HFFc6 (cell line): Measurements from ENCODE around the gene GADL1. TPM values are rescaled to one million over a fixed set of nuclear protein-coding genes. Genes with fewer than 3 reads are reported as not detected.

Source experiments
- DNase-seq: peaks from one replicate; pipeline ENCODE4 v3.0.0-alpha.2; 2018
- H3K27ac Mint-ChIP-seq: 2 replicates; pipeline ENCODE4 v1.8.0; 2020; ENCODE audit warnings: mild to moderate bottlenecking, mixed read lengths
- H3K27me3 Mint-ChIP-seq: 2 replicates; pipeline ENCODE4 v1.8.0; 2021; ENCODE audit warnings: mild to moderate bottlenecking, moderate library complexity, mixed read lengths; ENCODE audit not compliant: insufficient read depth
- H3K36me3 Mint-ChIP-seq: 2 replicates; pipeline ENCODE4 v1.8.0; 2021; ENCODE audit warnings: low read depth, mixed read lengths
- H3K4me1 Mint-ChIP-seq: 2 replicates; pipeline ENCODE4 v1.8.0; 2020; ENCODE audit warnings: low read depth, mixed read lengths
- H3K4me3 Mint-ChIP-seq: 2 replicates; pipeline ENCODE4 v1.8.0; 2020; ENCODE audit warnings: mild to moderate bottlenecking, moderate library complexity, mixed read lengths
- H3K9me3 Mint-ChIP-seq: 2 replicates; pipeline ENCODE4 v1.8.0; 2020; ENCODE audit warnings: mild to moderate bottlenecking, mixed read lengths
- total RNA-seq, 6 experiments: library from RNA; stranded (reverse); fragmentation: NEBNext Ultra II Directional; extraction: Animal tissue kit (Norgen Biotek cat#: 25700); gene quantifications; 2 replicates in 1 of 6; 3 replicates in 5 of 6; pipeline ENCODE4 v1.2.3, GENCODE V29; 2021
- TF ChIP-seq, protein P1 (sequence below): fragments of 200-600 bp; sonication (generic); IDR thresholded peaks from 2 replicates; pipeline ENCODE4 v1.5.0; 2021; ENCODE audit warnings: antibody characterized with exemption, mild to moderate bottlenecking

The GADL1 gene
- total RNA-seq, 6 experiments from 2014 or later = not detected

DNA sequence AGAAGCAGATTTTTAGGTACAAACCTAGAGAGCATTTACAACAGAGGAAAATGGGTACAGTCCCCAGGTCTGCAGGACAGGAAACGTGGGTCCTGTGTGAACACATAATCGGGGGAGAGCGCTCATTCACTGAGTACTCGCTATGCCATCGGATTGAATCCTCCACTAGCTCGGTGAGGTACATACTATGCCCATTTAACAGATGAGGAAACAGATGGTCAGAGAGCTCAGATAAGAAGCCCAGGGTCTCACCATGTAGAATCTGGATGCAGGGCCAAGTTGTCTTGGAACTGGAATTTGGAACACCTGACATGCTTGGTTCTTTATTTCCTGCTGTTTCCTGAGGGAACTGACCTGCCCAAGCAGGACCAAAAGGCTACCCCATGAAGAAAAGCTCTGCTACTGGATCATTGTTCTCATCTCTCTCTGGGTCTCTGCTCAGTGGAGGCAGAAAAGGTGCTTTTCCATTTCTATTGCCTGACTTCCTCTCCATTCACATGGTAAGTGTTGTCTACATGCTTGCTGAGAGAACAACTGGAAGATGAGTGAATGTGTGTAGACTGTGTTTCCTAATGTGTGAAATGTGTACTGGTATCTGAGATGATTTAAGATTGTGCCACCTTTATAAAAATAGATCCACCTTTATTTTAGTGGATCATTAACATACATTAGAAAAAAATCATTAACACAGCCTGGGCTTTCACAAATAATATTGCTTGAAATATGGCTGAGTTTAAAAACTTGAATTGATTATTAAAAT is 199.0 kb downstream of the GADL1 start:
- Mint-ChIP-seq H3K9me3 (no peaks in the 10 kb centered on the region), H3K4me1 (peaks cover 24% of the 10 kb centered on the region), H3K36me3 (peaks cover 41% of the 10 kb centered on the region), H3K27ac (no peak overlapping the region; the same call in 1 of the 2 replicates), H3K27me3 (no peaks in the 10 kb centered on the region; the same call in 1 of the 2 replicates), H3K4me3 (no peak overlapping the region)
- DNase-seq = no peak
- TF ChIP-seq, protein P1, sequence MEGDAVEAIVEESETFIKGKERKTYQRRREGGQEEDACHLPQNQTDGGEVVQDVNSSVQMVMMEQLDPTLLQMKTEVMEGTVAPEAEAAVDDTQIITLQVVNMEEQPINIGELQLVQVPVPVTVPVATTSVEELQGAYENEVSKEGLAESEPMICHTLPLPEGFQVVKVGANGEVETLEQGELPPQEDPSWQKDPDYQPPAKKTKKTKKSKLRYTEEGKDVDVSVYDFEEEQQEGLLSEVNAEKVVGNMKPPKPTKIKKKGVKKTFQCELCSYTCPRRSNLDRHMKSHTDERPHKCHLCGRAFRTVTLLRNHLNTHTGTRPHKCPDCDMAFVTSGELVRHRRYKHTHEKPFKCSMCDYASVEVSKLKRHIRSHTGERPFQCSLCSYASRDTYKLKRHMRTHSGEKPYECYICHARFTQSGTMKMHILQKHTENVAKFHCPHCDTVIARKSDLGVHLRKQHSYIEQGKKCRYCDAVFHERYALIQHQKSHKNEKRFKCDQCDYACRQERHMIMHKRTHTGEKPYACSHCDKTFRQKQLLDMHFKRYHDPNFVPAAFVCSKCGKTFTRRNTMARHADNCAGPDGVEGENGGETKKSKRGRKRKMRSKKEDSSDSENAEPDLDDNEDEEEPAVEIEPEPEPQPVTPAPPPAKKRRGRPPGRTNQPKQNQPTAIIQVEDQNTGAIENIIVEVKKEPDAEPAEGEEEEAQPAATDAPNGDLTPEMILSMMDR = no peak

DNA sequence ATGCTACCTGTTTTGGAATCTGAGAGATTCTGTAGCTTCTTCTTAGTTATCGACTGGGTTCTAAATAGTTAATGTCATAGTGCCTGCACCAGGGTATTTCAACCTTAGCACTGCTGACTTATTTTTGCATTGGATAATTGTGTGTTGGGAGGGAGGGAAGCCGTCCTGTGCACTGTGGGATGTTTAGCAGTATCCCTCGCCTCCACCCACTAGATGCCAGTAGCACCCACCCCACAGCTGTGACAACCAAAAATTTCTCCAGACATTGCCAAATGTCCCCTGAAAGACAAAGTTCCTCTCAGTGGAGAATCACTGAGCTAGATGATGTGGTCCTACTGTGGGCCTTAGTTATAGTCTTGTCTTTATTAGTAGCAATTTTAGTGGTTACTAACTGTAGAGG is 199.8 kb downstream of the GADL1 start:
- Mint-ChIP-seq H3K9me3 (no peaks in the 10 kb centered on the region), H3K27me3 (no peaks in the 10 kb centered on the region; the same call in 1 of the 2 replicates), H3K27ac (no peak overlapping the region), H3K4me1 (peaks cover 33% of the 10 kb centered on the region), H3K36me3 (peaks cover 45% of the 10 kb centered on the region), H3K4me3 (no peak overlapping the region)
- TF ChIP-seq, protein P1 = no peak
- DNase-seq = no peak

DNA sequence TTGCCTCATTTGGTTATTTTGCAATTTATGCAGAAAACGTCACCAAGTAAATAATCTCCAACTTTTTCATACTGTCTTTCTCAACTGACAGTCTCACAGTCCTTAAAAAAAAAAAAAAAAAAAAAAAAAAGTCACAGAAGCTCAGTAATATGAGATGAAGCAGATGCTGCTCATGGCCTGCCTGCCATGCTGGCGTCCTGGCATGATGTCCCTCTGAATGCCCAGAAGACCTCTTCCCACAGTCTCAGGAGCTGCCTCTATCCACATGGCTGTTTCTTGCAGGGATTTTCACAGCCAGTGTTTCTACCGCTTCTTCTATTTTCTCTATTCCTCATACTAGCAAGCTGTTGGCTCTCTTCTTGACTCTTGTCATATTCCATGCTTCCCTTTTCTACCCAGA is 200.3 kb downstream of the GADL1 start:
- Mint-ChIP-seq H3K36me3 (peaks cover 45% of the 10 kb centered on the region), H3K4me1 (peaks cover 38% of the 10 kb centered on the region), H3K27me3 (no peaks in the 10 kb centered on the region; the same call in 1 of the 2 replicates), H3K4me3 (no peak overlapping the region), H3K27ac (no peak overlapping the region), H3K9me3 (no peaks in the 10 kb centered on the region)
- TF ChIP-seq, protein P1 = no peak
- DNase-seq = no peak

DNA sequence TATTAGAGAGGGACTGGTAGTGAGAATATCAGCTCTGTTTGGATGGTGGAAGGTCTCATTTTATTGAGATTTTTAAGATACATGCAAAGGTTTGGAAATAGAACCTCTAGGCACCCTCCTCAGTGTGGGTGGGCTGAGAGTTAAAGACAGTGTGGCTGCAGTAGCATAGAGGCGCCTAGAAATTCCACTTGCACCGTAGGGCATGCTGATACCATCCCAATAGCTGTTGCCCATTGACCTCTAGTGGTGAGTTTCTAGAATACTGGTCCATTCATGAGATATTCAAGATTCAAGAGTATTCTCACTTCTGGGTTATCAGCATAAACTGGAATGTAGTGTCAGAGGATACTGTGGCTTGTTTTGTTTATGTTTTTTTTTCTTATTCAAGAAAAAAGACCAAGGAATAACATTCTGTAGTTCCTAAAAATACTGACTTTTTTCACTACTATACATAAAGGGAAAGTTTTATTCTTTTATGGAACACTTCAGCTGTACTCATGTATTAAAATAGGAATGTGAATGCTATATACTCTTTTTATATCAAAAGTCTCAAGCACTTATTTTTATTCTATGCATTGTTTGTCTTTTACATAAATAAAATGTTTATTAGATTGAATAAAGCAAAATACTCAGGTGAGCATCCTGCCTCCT is 200.9 kb downstream of the GADL1 start:
- no peaks in the 10 kb centered on the region for H3K9me3 Mint-ChIP-seq
- no peak overlapping the region for H3K27ac Mint-ChIP-seq
- peaks cover 45% of the 10 kb centered on the region for H3K36me3 Mint-ChIP-seq
- peaks cover 43% of the 10 kb centered on the region for H3K4me1 Mint-ChIP-seq
- no peak overlapping the region for H3K4me3 Mint-ChIP-seq
- peak; percentile 66 for DNase-seq
- TF ChIP-seq, protein P1 = peak; percentile 94
- no peaks in the 10 kb centered on the region; the same call in 1 of the 2 replicates for H3K27me3 Mint-ChIP-seq

DNA sequence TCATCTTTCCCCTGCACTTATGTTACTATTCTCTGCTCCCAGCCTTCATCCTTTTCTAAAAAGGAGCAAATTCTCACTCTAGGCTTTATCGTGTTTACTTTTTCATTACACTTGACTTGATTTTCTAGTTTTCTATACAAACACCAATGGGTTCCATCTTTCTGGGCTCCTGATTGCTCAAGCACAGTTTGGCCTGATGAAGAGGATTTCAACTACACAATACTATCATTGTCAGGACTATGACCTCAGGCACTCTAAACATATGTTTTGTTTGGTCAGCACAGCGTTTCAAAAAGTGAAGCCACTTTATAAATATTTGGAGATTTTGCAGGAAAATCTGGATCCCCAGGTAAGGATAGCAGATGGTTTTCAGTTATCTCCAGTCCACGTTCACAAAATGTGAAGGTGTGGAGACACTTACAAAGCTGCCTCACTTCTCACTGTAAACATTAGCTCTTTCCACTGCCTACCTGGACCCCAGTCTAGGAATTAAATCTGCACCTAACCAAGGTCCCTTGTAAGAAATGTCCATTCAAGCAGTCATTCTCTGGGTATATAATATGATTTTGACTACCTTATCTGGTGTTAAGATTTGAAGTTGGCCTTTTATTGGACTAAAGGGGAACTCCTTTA is 201.8 kb downstream of the GADL1 start:
- no peak overlapping the region for H3K4me3 Mint-ChIP-seq
- H3K4me1 Mint-ChIP-seq = peaks cover 53% of the 10 kb centered on the region
- no peaks in the 10 kb centered on the region for H3K9me3 Mint-ChIP-seq
- TF ChIP-seq, protein P1 = no peak
- H3K27me3 Mint-ChIP-seq = no peaks in the 10 kb centered on the region; the same call in 1 of the 2 replicates
- DNase-seq = no peak
- peaks cover 47% of the 10 kb centered on the region for H3K36me3 Mint-ChIP-seq
- no peak overlapping the region; the same call in 1 of the 2 replicates for H3K27ac Mint-ChIP-seq
